IMR-90 (cell line): Measurements from ENCODE around the gene RHCE. TPM values are rescaled to one million over a fixed set of nuclear protein-coding genes. Genes with fewer than 3 reads are reported as not detected.

Experiments used
- ATAC-seq: fragments of 200-7000 bp; cut with Tn5 transposase; 2 replicates; pipeline ENCODE4 v1.9.1; 2020; ENCODE audit warnings: low read depth, mild to moderate bottlenecking, moderate library complexity
- BruUV-seq: library from RNA; stranded (reverse); fragments of 400-500 nt; replicated peaks from 2 replicates; lab custom pipeline; 2021; lab: Mats Ljungman, UMichigan
- CTCF ChIA-PET: fragments of 300-600 bp; formaldehyde crosslinking; extraction: SDS; loops from one replicate; lab custom pipeline; 2021; ENCODE audit warnings: antibody characterized with exemption; lab: Yijun Ruan, JAX
- POLR2A ChIA-PET: fragments of 300-600 bp; sonication (Branson Sonifier 250); formaldehyde crosslinking; loops from one replicate; lab custom pipeline; 2022; ENCODE audit warnings: antibody characterized with exemption; ENCODE audit not compliant: unreplicated experiment; lab: Charles Lee
- DNase-seq: peaks from one replicate; pipeline ENCODE4 v3.0.0; 2013
- H2AFZ ChIP-seq: replicated peaks from 2 replicates; pipeline ENCODE3; 2013; ENCODE audit warnings: low read length, mild to moderate bottlenecking; ENCODE audit not compliant: poor library complexity
- H2AK5ac ChIP-seq: 2 replicates; pipeline ENCODE4 v1.6.1; 2013; ENCODE audit warnings: low read depth, low read length, inconsistent platforms
- H2AK9ac ChIP-seq: replicated peaks from 2 replicates; pipeline ENCODE3; 2013; ENCODE audit warnings: mild to moderate bottlenecking, low read depth, low read length, moderate library complexity; ENCODE audit not compliant: poor library complexity
- H2BK120ac ChIP-seq: 2 replicates; pipeline ENCODE4 v1.6.1; 2013; ENCODE audit warnings: low read depth, low read length, inconsistent platforms
- H2BK15ac ChIP-seq: 3 replicates; pipeline ENCODE4 v1.6.1; 2013; ENCODE audit warnings: low read depth, low read length, inconsistent platforms
- H2BK20ac ChIP-seq: 2 replicates; pipeline ENCODE4 v1.6.1; 2013; ENCODE audit warnings: low read depth, mild to moderate bottlenecking, inconsistent platforms, low read length, moderate library complexity
- H2BK5ac ChIP-seq: 2 replicates; pipeline ENCODE4 v1.6.1; 2013; ENCODE audit warnings: mild to moderate bottlenecking, low read depth, low read length, inconsistent platforms; ENCODE audit not compliant: poor library complexity, severe bottlenecking
- H3K14ac ChIP-seq: replicated peaks from 2 replicates; pipeline ENCODE4 v1.6.1; 2013; ENCODE audit warnings: low read depth, low read length, inconsistent platforms
- H3K18ac ChIP-seq: 2 replicates; pipeline ENCODE4 v1.6.1; 2013; ENCODE audit warnings: low read depth, low read length, control low read depth
- H3K23ac ChIP-seq: 2 replicates; pipeline ENCODE4 v1.6.1; 2013; ENCODE audit warnings: low read depth, low read length, inconsistent platforms
- H3K27ac ChIP-seq: 2 replicates; pipeline ENCODE4 v1.5.1; 2013; ENCODE audit warnings: mild to moderate bottlenecking, control low read depth, low read length; ENCODE audit not compliant: insufficient read depth
- H3K27me3 ChIP-seq: 2 replicates; pipeline ENCODE4 v1.6.1; 2013; ENCODE audit warnings: low read length; ENCODE audit not compliant: control insufficient read depth, insufficient read depth
- H3K36me3 ChIP-seq: 2 replicates; pipeline ENCODE4 v1.6.1; 2013; ENCODE audit warnings: low read length, mixed read lengths; ENCODE audit not compliant: control insufficient read depth, insufficient read depth
- H3K4ac ChIP-seq: 2 replicates; pipeline ENCODE4 v1.6.1; 2013; ENCODE audit warnings: low read depth, low read length, inconsistent platforms
- H3K4me1 ChIP-seq: 2 replicates; pipeline ENCODE4 v1.6.1; 2013; ENCODE audit warnings: low read length, mixed read lengths; ENCODE audit not compliant: control insufficient read depth, insufficient read depth
- H3K4me2 ChIP-seq: 2 replicates; pipeline ENCODE4 v1.6.1; 2013; ENCODE audit warnings: low read depth, mild to moderate bottlenecking, control low read depth, low read length, moderate library complexity
- H3K4me3 ChIP-seq: 2 replicates; pipeline ENCODE4 v1.5.1; 2013; ENCODE audit warnings: low read depth, mild to moderate bottlenecking, control low read depth, low read length, moderate library complexity; ENCODE audit not compliant: insufficient read depth
- H3K56ac ChIP-seq: 2 replicates; pipeline ENCODE4 v1.6.1; 2013; ENCODE audit warnings: low read length, inconsistent platforms; ENCODE audit not compliant: insufficient read depth; ENCODE audit errors: extremely low read depth
- H3K79me1 ChIP-seq, 2 experiments: 2 replicates each; pipeline ENCODE4 v1.6.1; 2013; ENCODE audit warnings: low read length in 2 of 2, inconsistent platforms in 1 of 2, low read depth in 1 of 2
- H3K9ac ChIP-seq: 2 replicates; pipeline ENCODE4 v1.6.1; 2013; ENCODE audit warnings: low read depth, low read length, control low read depth
- H3K9me1 ChIP-seq: 2 replicates; pipeline ENCODE4 v1.6.1; 2013; ENCODE audit warnings: low read length, inconsistent platforms; ENCODE audit not compliant: insufficient read depth
- H3K9me3 ChIP-seq: 2 replicates; pipeline ENCODE4 v1.6.1; 2013; ENCODE audit warnings: low read length; ENCODE audit not compliant: control insufficient read depth, insufficient read depth
- H4K20me1 ChIP-seq: 2 replicates; pipeline ENCODE4 v1.6.1; 2013; ENCODE audit warnings: low read length, inconsistent platforms; ENCODE audit not compliant: insufficient read depth
- H4K5ac ChIP-seq: 2 replicates; pipeline ENCODE4 v1.6.1; 2013; ENCODE audit warnings: mild to moderate bottlenecking, low read depth, low read length, control low read depth
- H4K8ac ChIP-seq, 2 experiments: 2 replicates each; pipeline ENCODE4 v1.6.1; 2013; ENCODE audit warnings: low read depth in 2 of 2, low read length in 2 of 2, control low read depth in 1 of 2, inconsistent platforms in 1 of 2
- H4K91ac ChIP-seq: 2 replicates; pipeline ENCODE4 v1.6.1; 2013; ENCODE audit warnings: low read depth, low read length, inconsistent platforms; ENCODE audit not compliant: insufficient read depth
- BHLHE40 ChIP-seq: fragments of 150-350 bp; IDR thresholded peaks from 2 replicates; pipeline ENCODE4 v1.6.1; 2016; ENCODE audit warnings: mild to moderate bottlenecking, low read depth, low read length
- FOS ChIP-seq: fragments of 150-350 bp; IDR thresholded peaks from 2 replicates; pipeline ENCODE4 v1.6.1; 2016; ENCODE audit warnings: low read depth, low read length
- WGBS, 2 experiments: methylation state at CpG; one replicate each; pipeline versions ENCODE4 v1.1.5 to v1.1.7; 2013; ENCODE audit warnings: missing lambda C conversion rate in 2 of 2; ENCODE audit not compliant: insufficient read length in 1 of 2; ENCODE audit errors: extremely low coverage in 2 of 2; 5-methylcytosine and 5-hydroxymethylcytosine counted together
- dilution Hi-C: fragments of 300-500 bp; cut with HindIII; formaldehyde crosslinking; loops from one replicate; pipeline ENCODE4 v1.14.3; 2018; ENCODE audit warnings: low sequenced_read_pairs; ENCODE audit not compliant: unreplicated experiment
- in situ Hi-C: fragments of 300-500 bp; cut with MboI; formaldehyde crosslinking; loops from 3 replicates; pipeline ENCODE4 v1.14.3; 2019; ENCODE audit warnings: low sequenced_read_pairs, inconsistent platforms, mixed read lengths
- intact Hi-C: fragments of 100-400 bp; cut with micrococcal nuclease; formaldehyde crosslinking; loops from 2 replicates; pipeline ENCODE4 v1.10.0; 2022
- polyA plus RNA-seq, 3 experiments: library from polyadenylated mRNA; depleted of rRNA; stranded (reverse); fragments of >200 nt; gene quantifications; 2 replicates each; pipeline ENCODE4 v1.2.3, GENCODE V29; 2012; ENCODE audit warnings: low replicate concordance in 1 of 3
- total RNA-seq: library from RNA; depleted of rRNA; stranded (reverse); fragments of >200 nt; gene quantifications from 2 replicates; pipeline ENCODE4 v1.2.3, GENCODE V29; 2012
- TF ChIP-seq, protein P1 (sequence below): fragments of 150-350 bp; IDR thresholded peaks from 2 replicates; pipeline ENCODE4 v1.6.1; 2016; ENCODE audit warnings: low read depth, mild to moderate bottlenecking, low read length, moderate library complexity, borderline replicate concordance

The RHCE gene
- total and polyA plus RNA-seq, 2 of the 4 experiments (the other 2 are of a cell fraction), result 0.54 to 0.62 TPM

DNA sequence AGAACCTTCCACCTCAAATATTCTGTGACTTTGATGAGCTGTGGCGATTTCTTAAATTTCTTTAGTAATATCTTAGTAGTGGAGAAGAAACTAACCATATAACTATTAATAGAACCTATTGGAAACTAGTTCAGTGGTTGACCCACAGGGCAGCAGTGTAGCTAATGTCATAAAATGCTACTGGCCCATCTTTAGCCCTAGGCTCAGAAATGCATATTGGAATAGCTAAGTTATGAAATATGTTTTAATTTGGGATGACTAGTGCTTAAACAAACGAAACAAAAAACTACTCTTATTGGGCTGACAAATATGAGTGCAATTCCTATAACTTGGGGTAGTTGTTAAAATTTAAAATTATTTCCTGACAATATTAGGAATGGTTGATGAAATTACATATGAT lies 30.3 kb upstream of the RHCE start:
- H4K91ac ChIP-seq, result no peak overlapping the region
- H2BK15ac ChIP-seq, result no peak overlapping the region
- in situ Hi-C loops, result no loop called here
- no peak overlapping the region for H3K23ac ChIP-seq
- H2AK9ac ChIP-seq, result no peak overlapping the region
- H2BK5ac ChIP-seq, result no peak overlapping the region
- no peak overlapping the region for H3K4me2 ChIP-seq
- WGBS, 2 experiments, result no CpG with 5 or more reads among the region's 2 CpGs
- no peak overlapping the region for H4K8ac ChIP-seq
- H3K9me3 ChIP-seq, result no peaks in the 10 kb centered on the region
- CTCF ChIA-PET, result interaction anchor here (0.9 kb wide), 1 partner anchor 14 kb away, joined by 3 read pairs; no protein-coding TSS in a partner anchor
- no peaks in the 10 kb centered on the region for H3K27me3 ChIP-seq
- ATAC-seq (no peak), DNase-seq (no peak)
- intact Hi-C loops, result no loop called here
- H2BK20ac ChIP-seq, result no peak overlapping the region
- peaks cover 8% of the 10 kb centered on the region; the same call in 1 of the 2 replicates for H3K36me3 ChIP-seq
- POLR2A ChIA-PET, result no interaction called here
- H2BK120ac ChIP-seq, result no peak overlapping the region
- no peak overlapping the region for H3K27ac ChIP-seq
- H3K79me1 ChIP-seq, result peaks cover 14 to 20% of the 10 kb centered on the region in 2 experiments; a peak in 3 of 4 replicates
- no peak overlapping the region for H3K4me3 ChIP-seq
- no peak overlapping the region for H4K5ac ChIP-seq
- H3K4me1 ChIP-seq, result no peaks in the 10 kb centered on the region
- dilution Hi-C loops, result no loop called here
- no TSS peak for BruUV-seq
- H3K9ac ChIP-seq, result no peak overlapping the region
- H4K20me1 ChIP-seq, result no peaks in the 10 kb centered on the region
- no peak overlapping the region for H3K4ac ChIP-seq
- H3K9me1 ChIP-seq, result peaks cover 5% of the 10 kb centered on the region
- TF ChIP-seq FOS, result no peak
- TF ChIP-seq BHLHE40, result no peak
- TF ChIP-seq, protein P1, sequence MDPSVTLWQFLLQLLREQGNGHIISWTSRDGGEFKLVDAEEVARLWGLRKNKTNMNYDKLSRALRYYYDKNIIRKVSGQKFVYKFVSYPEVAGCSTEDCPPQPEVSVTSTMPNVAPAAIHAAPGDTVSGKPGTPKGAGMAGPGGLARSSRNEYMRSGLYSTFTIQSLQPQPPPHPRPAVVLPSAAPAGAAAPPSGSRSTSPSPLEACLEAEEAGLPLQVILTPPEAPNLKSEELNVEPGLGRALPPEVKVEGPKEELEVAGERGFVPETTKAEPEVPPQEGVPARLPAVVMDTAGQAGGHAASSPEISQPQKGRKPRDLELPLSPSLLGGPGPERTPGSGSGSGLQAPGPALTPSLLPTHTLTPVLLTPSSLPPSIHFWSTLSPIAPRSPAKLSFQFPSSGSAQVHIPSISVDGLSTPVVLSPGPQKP, result no peak
- H2AK5ac ChIP-seq, result no peak overlapping the region
- H3K18ac ChIP-seq, result no peak overlapping the region
- no peak overlapping the region for H2AFZ ChIP-seq
- no peak overlapping the region for H3K56ac ChIP-seq
- no peak overlapping the region for H3K14ac ChIP-seq
